ENCODE data around the gene CD53.

DNA sequence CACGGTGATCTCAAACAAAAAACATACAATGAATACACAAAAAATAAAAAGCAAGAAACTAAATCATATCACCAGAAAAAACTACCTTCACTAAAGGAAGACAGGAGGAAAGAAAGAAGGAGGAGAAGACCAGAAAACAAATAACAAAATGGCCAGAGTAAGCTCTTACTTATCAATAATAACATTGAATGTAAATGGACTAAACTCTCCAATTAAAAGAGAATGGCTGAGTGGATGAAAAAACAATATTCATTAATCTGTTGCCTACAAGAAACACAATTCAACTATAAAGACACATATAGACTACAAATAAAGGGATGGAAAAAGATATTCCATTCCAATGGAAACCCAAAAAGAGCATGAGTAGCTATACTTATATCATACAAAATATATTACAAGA is 63.6 kb downstream of the CD53 start:
- TF ChIP-seq, protein P1, sequence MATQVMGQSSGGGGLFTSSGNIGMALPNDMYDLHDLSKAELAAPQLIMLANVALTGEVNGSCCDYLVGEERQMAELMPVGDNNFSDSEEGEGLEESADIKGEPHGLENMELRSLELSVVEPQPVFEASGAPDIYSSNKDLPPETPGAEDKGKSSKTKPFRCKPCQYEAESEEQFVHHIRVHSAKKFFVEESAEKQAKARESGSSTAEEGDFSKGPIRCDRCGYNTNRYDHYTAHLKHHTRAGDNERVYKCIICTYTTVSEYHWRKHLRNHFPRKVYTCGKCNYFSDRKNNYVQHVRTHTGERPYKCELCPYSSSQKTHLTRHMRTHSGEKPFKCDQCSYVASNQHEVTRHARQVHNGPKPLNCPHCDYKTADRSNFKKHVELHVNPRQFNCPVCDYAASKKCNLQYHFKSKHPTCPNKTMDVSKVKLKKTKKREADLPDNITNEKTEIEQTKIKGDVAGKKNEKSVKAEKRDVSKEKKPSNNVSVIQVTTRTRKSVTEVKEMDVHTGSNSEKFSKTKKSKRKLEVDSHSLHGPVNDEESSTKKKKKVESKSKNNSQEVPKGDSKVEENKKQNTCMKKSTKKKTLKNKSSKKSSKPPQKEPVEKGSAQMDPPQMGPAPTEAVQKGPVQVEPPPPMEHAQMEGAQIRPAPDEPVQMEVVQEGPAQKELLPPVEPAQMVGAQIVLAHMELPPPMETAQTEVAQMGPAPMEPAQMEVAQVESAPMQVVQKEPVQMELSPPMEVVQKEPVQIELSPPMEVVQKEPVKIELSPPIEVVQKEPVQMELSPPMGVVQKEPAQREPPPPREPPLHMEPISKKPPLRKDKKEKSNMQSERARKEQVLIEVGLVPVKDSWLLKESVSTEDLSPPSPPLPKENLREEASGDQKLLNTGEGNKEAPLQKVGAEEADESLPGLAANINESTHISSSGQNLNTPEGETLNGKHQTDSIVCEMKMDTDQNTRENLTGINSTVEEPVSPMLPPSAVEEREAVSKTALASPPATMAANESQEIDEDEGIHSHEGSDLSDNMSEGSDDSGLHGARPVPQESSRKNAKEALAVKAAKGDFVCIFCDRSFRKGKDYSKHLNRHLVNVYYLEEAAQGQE (IDR thresholded peaks at IDR 0.05; ENCODE audit: insufficient read depth in 1 of 2, low read depth in 2 of 2, low read length in 1 of 2): no peak
- TF ChIP-seq, protein P2, sequence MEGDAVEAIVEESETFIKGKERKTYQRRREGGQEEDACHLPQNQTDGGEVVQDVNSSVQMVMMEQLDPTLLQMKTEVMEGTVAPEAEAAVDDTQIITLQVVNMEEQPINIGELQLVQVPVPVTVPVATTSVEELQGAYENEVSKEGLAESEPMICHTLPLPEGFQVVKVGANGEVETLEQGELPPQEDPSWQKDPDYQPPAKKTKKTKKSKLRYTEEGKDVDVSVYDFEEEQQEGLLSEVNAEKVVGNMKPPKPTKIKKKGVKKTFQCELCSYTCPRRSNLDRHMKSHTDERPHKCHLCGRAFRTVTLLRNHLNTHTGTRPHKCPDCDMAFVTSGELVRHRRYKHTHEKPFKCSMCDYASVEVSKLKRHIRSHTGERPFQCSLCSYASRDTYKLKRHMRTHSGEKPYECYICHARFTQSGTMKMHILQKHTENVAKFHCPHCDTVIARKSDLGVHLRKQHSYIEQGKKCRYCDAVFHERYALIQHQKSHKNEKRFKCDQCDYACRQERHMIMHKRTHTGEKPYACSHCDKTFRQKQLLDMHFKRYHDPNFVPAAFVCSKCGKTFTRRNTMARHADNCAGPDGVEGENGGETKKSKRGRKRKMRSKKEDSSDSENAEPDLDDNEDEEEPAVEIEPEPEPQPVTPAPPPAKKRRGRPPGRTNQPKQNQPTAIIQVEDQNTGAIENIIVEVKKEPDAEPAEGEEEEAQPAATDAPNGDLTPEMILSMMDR (IDR thresholded peaks at IDR 0.05): no peak
- TF ChIP-seq POLR2AphosphoS5 (IDR thresholded peaks at IDR 0.05; ENCODE audit: low read depth, low read length): no peak
